WTC11 (cell line): ENCODE data around the gene MEIS3. TPM values are rescaled to one million over a fixed set of nuclear protein-coding genes. Genes with fewer than 3 reads are reported as not detected.

Experiments used
- ATAC-seq: fragments of 200-7000 bp; cut with Tn5 transposase; 2 replicates; pipeline ENCODE4 v1.10.0; 2021; ENCODE audit warnings: mild to moderate bottlenecking, moderate library complexity
- CTCF ChIA-PET: fragments of 300-600 bp; sonication (Branson Sonifier 250); formaldehyde crosslinking; loops from one replicate; lab custom pipeline; 2021; ENCODE audit warnings: antibody characterized with exemption; lab: Charles Lee
- POLR2A ChIA-PET: fragments of 350-600 bp; sonication (Branson Sonifier 250); formaldehyde crosslinking; loops from one replicate; lab custom pipeline; 2021; ENCODE audit warnings: antibody characterized with exemption; lab: Charles Lee
- DNase-seq: peaks from one replicate; pipeline ENCODE4 v3.0.0; 2021; ENCODE audit warnings: low spot score
- H3K27ac Mint-ChIP-seq: 2 replicates; pipeline ENCODE4 v1.8.0; 2021; ENCODE audit warnings: mixed read lengths
- H3K27me3 Mint-ChIP-seq: 2 replicates; pipeline ENCODE4 v1.8.0; 2021; ENCODE audit warnings: low read depth, mild to moderate bottlenecking, moderate library complexity, mixed read lengths
- H3K36me3 Mint-ChIP-seq: 2 replicates; pipeline ENCODE4 v1.8.0; 2021; ENCODE audit warnings: mixed read lengths
- H3K4me1 Mint-ChIP-seq: 2 replicates; pipeline ENCODE4 v1.8.0; 2022; ENCODE audit warnings: mixed read lengths
- H3K4me3 Mint-ChIP-seq: 2 replicates; pipeline ENCODE4 v1.8.0; 2021; ENCODE audit warnings: mild to moderate bottlenecking, moderate library complexity, mixed read lengths
- H3K9me3 Mint-ChIP-seq: 2 replicates; pipeline ENCODE4 v1.8.0; 2021; ENCODE audit warnings: mixed read lengths
- ARID4B ChIP-seq: sonication (generic); formaldehyde crosslinking; IDR thresholded peaks from 2 replicates; pipeline ENCODE4 v1.8.0; 2023; ENCODE audit warnings: missing genetic modification reagents, mild to moderate bottlenecking, borderline replicate concordance
- ATF1 ChIP-seq: sonication (generic); formaldehyde crosslinking; IDR thresholded peaks from 2 replicates; pipeline ENCODE4 v1.8.1; 2023; ENCODE audit warnings: mild to moderate bottlenecking, moderate library complexity, missing genetic modification reagents
- ATF3 ChIP-seq: sonication (generic); formaldehyde crosslinking; conservative IDR thresholded peaks from 2 replicates; pipeline ENCODE4 v1.8.1; 2022; ENCODE audit warnings: mild to moderate bottlenecking, missing genetic modification reagents
- ATF6 ChIP-seq: sonication (generic); formaldehyde crosslinking; IDR thresholded peaks from 2 replicates; pipeline ENCODE4 v1.8.1; 2023; ENCODE audit warnings: mild to moderate bottlenecking, missing genetic modification reagents
- CREB1 ChIP-seq: sonication (generic); formaldehyde crosslinking; IDR thresholded peaks from 2 replicates; pipeline ENCODE4 v1.8.0; 2023; ENCODE audit warnings: mild to moderate bottlenecking, missing genetic modification reagents
- CTCF ChIP-seq: fragments of 200-600 bp; IDR thresholded peaks from 2 replicates; pipeline ENCODE4 v1.8.0; 2022; ENCODE audit warnings: antibody characterized with exemption
- FOXP4 ChIP-seq: sonication (generic); formaldehyde crosslinking; IDR thresholded peaks from 2 replicates; pipeline ENCODE4 v1.8.0; 2022; ENCODE audit warnings: mild to moderate bottlenecking, missing genetic modification reagents
- MLX ChIP-seq: sonication (generic); formaldehyde crosslinking; IDR thresholded peaks from 2 replicates; pipeline ENCODE4 v1.8.1; 2023; ENCODE audit warnings: mild to moderate bottlenecking, missing genetic modification reagents, moderate library complexity
- NFE2L1 ChIP-seq: sonication (generic); formaldehyde crosslinking; IDR thresholded peaks from 2 replicates; pipeline ENCODE4 v1.8.1; 2023; ENCODE audit warnings: missing genetic modification reagents
- NR1H2 ChIP-seq: sonication (generic); formaldehyde crosslinking; IDR thresholded peaks from 2 replicates; pipeline ENCODE4 v1.9.0; 2021; ENCODE audit warnings: mild to moderate bottlenecking, moderate library complexity, missing genetic modification reagents
- RORB ChIP-seq: fragments of 250-450 bp; sonication (Bioruptor Pico); IDR thresholded peaks from 2 replicates; pipeline ENCODE4 v1.9.0; 2021; ENCODE audit warnings: mild to moderate bottlenecking
- SP1 ChIP-seq: sonication (generic); formaldehyde crosslinking; conservative IDR thresholded peaks from 2 replicates; pipeline ENCODE4 v1.8.1; 2022; ENCODE audit warnings: missing genetic modification reagents
- ZBTB43 ChIP-seq: sonication (generic); formaldehyde crosslinking; IDR thresholded peaks from 2 replicates; pipeline ENCODE4 v1.8.1; 2023; ENCODE audit warnings: mild to moderate bottlenecking, missing genetic modification reagents
- ZNF317 ChIP-seq: sonication (generic); formaldehyde crosslinking; IDR thresholded peaks from 2 replicates; pipeline ENCODE4 v1.8.1; 2023; ENCODE audit warnings: low read depth, mild to moderate bottlenecking, moderate library complexity, missing genetic modification reagents, borderline replicate concordance
- ZNF425 ChIP-seq: fragments of 250-450 bp; sonication (Bioruptor Pico); conservative IDR thresholded peaks from 2 replicates; pipeline ENCODE4 v1.9.0; 2021; ENCODE audit warnings: mild to moderate bottlenecking
- total RNA-seq: library from RNA; stranded (reverse); gene quantifications from 3 replicates; pipeline ENCODE4 v1.2.3, GENCODE V29; 2021

The MEIS3 gene
- total RNA-seq, 1 experiment from 2014 or later, result 38.5 TPM

GRCh38 chr19:47373246-47374240, 45.8 kb downstream of the MEIS3 start:
- no peaks in the 10 kb centered on the region for H3K27me3 Mint-ChIP-seq
- CTCF ChIA-PET, result interaction anchor here (1.1 kb wide), 1 partner anchor 18 kb away, joined by 3 read pairs; no protein-coding TSS in a partner anchor
- no peak overlapping the region for H3K27ac Mint-ChIP-seq
- ATAC-seq, result no peak
- DNase-seq, result no peak
- POLR2A ChIA-PET, result no interaction called here
- H3K9me3 Mint-ChIP-seq, result no peaks in the 10 kb centered on the region
- H3K36me3 Mint-ChIP-seq, result peaks cover 40% of the 10 kb centered on the region
- no peaks in the 10 kb centered on the region for H3K4me1 Mint-ChIP-seq
- TF ChIP-seq CTCF, result no peak
- TF ChIP-seq RORB (CRISPR knock-in tag), result no peak
- TF ChIP-seq ATF3, result no peak
- no peak for TF ChIP-seq NFE2L1 (CRISPR knock-in tag)
- TF ChIP-seq ZNF317, result no peak
- no peak for TF ChIP-seq ARID4B (CRISPR knock-in tag)
- TF ChIP-seq ATF6 (CRISPR knock-in tag), result no peak
- TF ChIP-seq MLX (CRISPR knock-in tag), result no peak
- no peak for TF ChIP-seq SP1
- no peak for TF ChIP-seq NR1H2 (CRISPR knock-in tag)
- TF ChIP-seq FOXP4 (CRISPR knock-in tag), result no peak
- no peak overlapping the region for H3K4me3 Mint-ChIP-seq

- H3K4me3 Mint-ChIP-seq, result no peak overlapping the region
- peaks cover 35% of the 10 kb centered on the region for H3K36me3 Mint-ChIP-seq
- CTCF ChIA-PET, result interaction anchor here (0.5 to 0.6 kb wide), 2 partner anchors 54 to 68 kb away, joined by 3 to 4 read pairs; no protein-coding TSS in a partner anchor
- no peak overlapping the region for H3K27ac Mint-ChIP-seq
- ATAC-seq (no peak), DNase-seq (no peak)
- H3K27me3 Mint-ChIP-seq, result no peaks in the 10 kb centered on the region
- no peaks in the 10 kb centered on the region for H3K9me3 Mint-ChIP-seq
- H3K4me1 Mint-ChIP-seq, result no peaks in the 10 kb centered on the region
- POLR2A ChIA-PET, result no interaction called here
- no peak for TF ChIP-seq ZNF425 (CRISPR knock-in tag)
- no peak for TF ChIP-seq NR1H2 (CRISPR knock-in tag)
- TF ChIP-seq ATF6 (CRISPR knock-in tag), result no peak
- no peak for TF ChIP-seq ATF1 (CRISPR knock-in tag)
- no peak for TF ChIP-seq CREB1 (CRISPR knock-in tag)
- TF ChIP-seq ZBTB43 (CRISPR knock-in tag), result no peak
These were observed 46.7 kb downstream of the MEIS3 start for GRCh38 chr19:47372603-47373002.
